Fibroblast of lung (primary cell): ENCODE results near the gene TMEM190.

ENCODE experiments used
- CTCF ChIP-seq, 2 donors: IDR thresholded peaks in 1 of 2; conservative IDR thresholded peaks in 1 of 2; 1 replicate in 1 of 2; 2 replicates in 1 of 2; pipeline ENCODE4 v1.5.1; 2011 to 2012; ENCODE audit warnings: low read length in 2 of 2, control low read depth in 1 of 2, inconsistent platforms in 1 of 2, low read depth in 1 of 2, mild to moderate bottlenecking in 1 of 2
- EZH2 ChIP-seq: IDR thresholded peaks from 2 replicates; pipeline ENCODE4 v1.5.1; 2012; ENCODE audit warnings: low read length, control low read depth, mild to moderate bottlenecking; ENCODE audit errors: missing control alignments

GRCh38 chr19:55341171-55341588 lies 35.4 kb upstream of the TMEM190 start:
- TF ChIP-seq CTCF (conservative IDR thresholded peaks at IDR 0.05 in 1 of 2, IDR thresholded peaks at IDR 0.05 in 1 of 2; ENCODE audit: low read depth in 1 of 2, low read length in 2 of 2) (no peak), EZH2 (no peak)
